Suprapubic skin (tissue), 4 donors: ENCODE data around the gene FLVCR1.
"Not testable (repeated sequence)": the region's sequence is repeated elsewhere in the genome, so short reads cannot be mapped to it uniquely, and the experiment has no call there.

Experiments
- POLR2A ChIP-seq, 2 donors: fragments of 450-650 bp; IDR thresholded peaks; one replicate each; pipeline ENCODE4 v1.6.1; 2017; ENCODE audit warnings: antibody characterized with exemption in 2 of 2, mild to moderate bottlenecking in 2 of 2, moderate library complexity in 2 of 2
- POLR2AphosphoS5 ChIP-seq, 3 donors: sonication (generic); formaldehyde crosslinking; IDR thresholded peaks; one replicate each; pipeline ENCODE4 v1.6.1; 2017; ENCODE audit warnings: antibody characterized with exemption in 3 of 3
- TF ChIP-seq, protein P1 (sequence below), 2 donors: fragments of 200-600 bp in 1 of 2; fragments of 450-650 bp in 1 of 2; sonication (generic) in 1 of 2; IDR thresholded peaks; one replicate each; pipeline ENCODE4 v1.5.1; 2016 to 2019; ENCODE audit warnings: antibody characterized with exemption in 2 of 2, mild to moderate bottlenecking in 1 of 2, moderate library complexity in 1 of 2

DNA sequence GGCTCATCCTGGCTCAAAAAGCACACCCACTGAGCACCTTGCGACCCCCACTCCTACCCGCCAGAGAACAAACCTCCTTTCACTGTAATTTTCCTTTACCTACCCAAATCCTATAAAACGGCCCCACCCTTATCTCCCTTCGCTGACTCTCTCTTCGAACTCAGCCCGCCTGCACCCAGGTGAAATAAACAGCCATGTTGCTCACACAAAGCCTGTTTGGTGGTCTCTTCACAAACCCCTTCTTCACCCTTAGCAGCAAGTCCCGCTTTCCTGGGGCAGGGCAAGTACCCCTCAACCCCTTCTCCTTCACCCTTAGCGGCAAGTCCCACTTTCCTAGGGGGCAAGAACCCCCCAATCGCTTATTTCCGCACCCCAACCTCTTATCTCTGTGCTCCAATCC is 52.1 kb downstream of the FLVCR1 start:
- TF ChIP-seq POLR2AphosphoS5, POLR2A (IDR thresholded peaks at IDR 0.05): not testable (repeated sequence)
- TF ChIP-seq, protein P1, sequence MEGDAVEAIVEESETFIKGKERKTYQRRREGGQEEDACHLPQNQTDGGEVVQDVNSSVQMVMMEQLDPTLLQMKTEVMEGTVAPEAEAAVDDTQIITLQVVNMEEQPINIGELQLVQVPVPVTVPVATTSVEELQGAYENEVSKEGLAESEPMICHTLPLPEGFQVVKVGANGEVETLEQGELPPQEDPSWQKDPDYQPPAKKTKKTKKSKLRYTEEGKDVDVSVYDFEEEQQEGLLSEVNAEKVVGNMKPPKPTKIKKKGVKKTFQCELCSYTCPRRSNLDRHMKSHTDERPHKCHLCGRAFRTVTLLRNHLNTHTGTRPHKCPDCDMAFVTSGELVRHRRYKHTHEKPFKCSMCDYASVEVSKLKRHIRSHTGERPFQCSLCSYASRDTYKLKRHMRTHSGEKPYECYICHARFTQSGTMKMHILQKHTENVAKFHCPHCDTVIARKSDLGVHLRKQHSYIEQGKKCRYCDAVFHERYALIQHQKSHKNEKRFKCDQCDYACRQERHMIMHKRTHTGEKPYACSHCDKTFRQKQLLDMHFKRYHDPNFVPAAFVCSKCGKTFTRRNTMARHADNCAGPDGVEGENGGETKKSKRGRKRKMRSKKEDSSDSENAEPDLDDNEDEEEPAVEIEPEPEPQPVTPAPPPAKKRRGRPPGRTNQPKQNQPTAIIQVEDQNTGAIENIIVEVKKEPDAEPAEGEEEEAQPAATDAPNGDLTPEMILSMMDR (IDR thresholded peaks at IDR 0.05), result not testable (repeated sequence)
